Gastrocnemius medialis (tissue), 4 donors: ENCODE measurements around the gene FRMPD4.

ENCODE experiments used
- CTCF ChIP-seq, 5 experiments: fragments of 450-650 bp in 3 of 5; fragments of 200-600 bp in 2 of 5; sonication (generic) in 2 of 5; IDR thresholded peaks in 4 of 5; conservative IDR thresholded peaks in 1 of 5; 1 replicate in 4 of 5; 2 replicates in 1 of 5; pipeline ENCODE4 v1.5.1; 2016 to 2019; ENCODE audit warnings: antibody characterized with exemption in 5 of 5, mild to moderate bottlenecking in 3 of 5, moderate library complexity in 3 of 5
- POLR2A ChIP-seq, 2 donors: fragments of 450-650 bp; IDR thresholded peaks; one replicate each; pipeline ENCODE4 v1.6.1; 2017; ENCODE audit warnings: antibody characterized with exemption in 2 of 2, mild to moderate bottlenecking in 2 of 2, moderate library complexity in 2 of 2

GRCh38 chrX:12307961-12308360 lies 169.7 kb downstream of the FRMPD4 start:
- TF ChIP-seq CTCF (IDR thresholded peaks at IDR 0.05 in 4 of 5, conservative IDR thresholded peaks at IDR 0.05 in 1 of 5) (no peak), POLR2A (IDR thresholded peaks at IDR 0.05) (no peak)
